Panc1 (cell line): ENCODE measurements around the gene MKRN2. TPM values are rescaled to one million over a fixed set of nuclear protein-coding genes. Genes with fewer than 3 reads are reported as not detected.

Source experiments
- ATAC-seq: fragments of 200-7000 bp; cut with Tn5 transposase; 2 replicates; pipeline ENCODE4 v1.9.1; 2020; ENCODE audit warnings: mild to moderate bottlenecking, moderate library complexity
- BruUV-seq: library from RNA; stranded (reverse); fragments of 400-500 nt; replicated peaks from 2 replicates; lab custom pipeline; 2021; lab: Mats Ljungman, UMichigan
- CTCF ChIA-PET: fragments of 300-600 bp; sonication (Branson Sonifier 250); formaldehyde crosslinking; loops from one replicate; lab custom pipeline; 2022; ENCODE audit warnings: antibody characterized with exemption; lab: Charles Lee
- POLR2A ChIA-PET: fragments of 300-600 bp; sonication (Branson Sonifier 250); formaldehyde crosslinking; loops from one replicate; lab custom pipeline; 2022; ENCODE audit warnings: antibody characterized with exemption; lab: Charles Lee
- DNase-seq: peaks from one replicate; pipeline ENCODE4 v3.0.0-alpha.2; 2010; ENCODE audit warnings: low read depth, low spot score
- H3K27ac ChIP-seq: 2 replicates; pipeline ENCODE4 v1.5.1; 2011; ENCODE audit warnings: mild to moderate bottlenecking, low read length, inconsistent platforms
- H3K27me3 ChIP-seq: fragments of 200-500 bp; sonication (Bioruptor generic); 2 replicates; pipeline ENCODE4 v1.6.0; 2014; ENCODE audit warnings: low read length, inconsistent platforms; ENCODE audit not compliant: control insufficient read depth, insufficient read depth
- H3K36me3 ChIP-seq: fragments of 200-500 bp; sonication (Bioruptor generic); 2 replicates; pipeline ENCODE4 v1.5.1; 2014; ENCODE audit warnings: inconsistent platforms, mild to moderate bottlenecking, low read length, moderate library complexity; ENCODE audit not compliant: control insufficient read depth, insufficient read depth
- H3K4me1 ChIP-seq: 2 replicates; pipeline ENCODE4 v1.5.1; 2011; ENCODE audit warnings: inconsistent platforms, mild to moderate bottlenecking, low read length, moderate library complexity; ENCODE audit not compliant: control insufficient read depth, insufficient read depth
- H3K4me3 ChIP-seq, 2 experiments: 2 replicates each; pipeline ENCODE4 v1.5.1; 2011 to 2012; ENCODE audit warnings: low read depth in 2 of 2, low read length in 2 of 2, mild to moderate bottlenecking in 2 of 2, inconsistent platforms in 1 of 2, moderate library complexity in 1 of 2
- H3K9me3 ChIP-seq: fragments of 200-500 bp; sonication (Bioruptor generic); 2 replicates; pipeline ENCODE4 v1.5.1; 2014; ENCODE audit warnings: low read depth, mild to moderate bottlenecking, inconsistent platforms, low read length, moderate library complexity; ENCODE audit not compliant: control insufficient read depth, insufficient read depth
- CTCF ChIP-seq: fragments of 450-650 bp; IDR thresholded peaks from 2 replicates; pipeline ENCODE4 v1.5.1; 2017; ENCODE audit warnings: mild to moderate bottlenecking
- POLR2AphosphoS5 ChIP-seq: IDR thresholded peaks from 2 replicates; pipeline ENCODE4 v1.6.1; 2012; ENCODE audit warnings: mild to moderate bottlenecking, low read depth, low read length, moderate library complexity
- REST ChIP-seq, 2 experiments: IDR thresholded peaks; 2 replicates each; pipeline ENCODE4 v1.6.1; 2011 to 2012; ENCODE audit warnings: low read depth in 2 of 2, control low read depth in 1 of 2, low read length in 1 of 2, mild to moderate bottlenecking in 1 of 2, moderate library complexity in 1 of 2; ENCODE audit not compliant: insufficient read depth in 1 of 2
- SIN3A ChIP-seq: IDR thresholded peaks from 2 replicates; pipeline ENCODE4 v1.6.1; 2012; ENCODE audit warnings: low read depth, mild to moderate bottlenecking, low read length, moderate library complexity, borderline replicate concordance; ENCODE audit not compliant: insufficient read depth
- TCF7L2 ChIP-seq: IDR thresholded peaks from 2 replicates; pipeline ENCODE4 v1.6.1; 2011; ENCODE audit warnings: mild to moderate bottlenecking, low read depth, low read length, inconsistent platforms
- in situ Hi-C: cut with HindIII; loops from 2 replicates; pipeline ENCODE4 v1.10.0; 2016; ENCODE audit warnings: low sequenced_read_pairs, low pct_unique_long_range_greater_than_20kb
- intact Hi-C: fragments of 100-400 bp; cut with micrococcal nuclease; formaldehyde crosslinking; loops from one replicate; pipeline ENCODE4 v1.10.0; 2022; ENCODE audit not compliant: unreplicated experiment
- total RNA-seq: library from RNA; stranded (reverse); gene quantifications from one replicate; pipeline ENCODE4 v1.2.1, GENCODE V29; 2021; ENCODE audit not compliant: unreplicated experiment

Gene MKRN2
- total RNA-seq, 1 experiment from 2014 or later: 19.4 TPM

GRCh38 chr3:12585181-12585580 is 28.3 kb downstream of the MKRN2 start:
- H3K36me3 ChIP-seq: peaks cover 8% of the 10 kb centered on the region

DNA sequence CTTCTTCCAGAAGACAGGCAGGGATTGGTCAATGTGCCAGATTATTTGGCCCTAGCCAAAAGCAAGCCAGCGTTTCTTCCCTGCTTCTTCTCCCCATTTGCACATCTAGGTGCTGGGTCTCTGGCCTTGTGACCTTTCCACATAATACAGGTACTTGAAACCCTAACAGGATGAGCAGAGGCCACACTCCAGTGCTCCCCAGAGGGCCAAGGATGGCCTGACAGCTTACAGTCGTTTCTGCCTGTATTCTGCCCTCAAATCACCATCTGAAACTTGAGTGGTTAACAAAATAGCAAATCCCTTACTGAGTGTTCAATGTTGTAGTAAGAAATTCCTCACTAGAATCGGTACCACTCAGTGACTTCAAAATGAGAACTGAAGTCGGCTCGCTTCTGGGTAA is 29.1 kb downstream of the MKRN2 start:
- ChIA-PET POLR2A (no interaction called here), CTCF (no interaction called here)
- no peak for TF ChIP-seq POLR2AphosphoS5
- no peak for TF ChIP-seq SIN3A
- no peak for TF ChIP-seq REST (IDR thresholded peaks at IDR 0.05; ENCODE audit: insufficient read depth in 1 of 2, low read depth in 2 of 2, low read length in 1 of 2)
- no peak for TF ChIP-seq CTCF
- no peak for TF ChIP-seq TCF7L2
- H3K36me3 ChIP-seq: peaks cover 9% of the 10 kb centered on the region
- no peaks in the 10 kb centered on the region for H3K27me3 ChIP-seq
- no peaks in the 10 kb centered on the region for H3K4me1 ChIP-seq
- no peak overlapping the region for H3K27ac ChIP-seq
- H3K4me3 ChIP-seq: no peak overlapping the region
- H3K9me3 ChIP-seq: no peaks in the 10 kb centered on the region
- intact Hi-C loops (no loop called here), in situ Hi-C loops (no loop called here)
- BruUV-seq: no TSS peak
- DNase-seq (no peak), ATAC-seq (no peak)

More at GRCh38 chr3:12585181-12585580, 28.3 kb downstream of the MKRN2 start:
- ATAC-seq: no peak
- BruUV-seq: no TSS peak
- ChIA-PET POLR2A (interaction anchor here (0.6 kb wide), 1 partner anchor 48 kb away, joined by 11 read pairs; no protein-coding TSS in a partner anchor), CTCF (no interaction called here)
- intact Hi-C loops: no loop called here
- DNase-seq: no peak
- H3K9me3 ChIP-seq: no peaks in the 10 kb centered on the region
- in situ Hi-C loops: no loop called here
- no peaks in the 10 kb centered on the region for H3K4me1 ChIP-seq
- no peak overlapping the region for H3K4me3 ChIP-seq
- no peaks in the 10 kb centered on the region for H3K27me3 ChIP-seq
- TF ChIP-seq TCF7L2 (no peak), CTCF (no peak), POLR2AphosphoS5 (no peak), SIN3A (no peak), REST (IDR thresholded peaks at IDR 0.05; ENCODE audit: insufficient read depth in 1 of 2, low read depth in 2 of 2, low read length in 1 of 2) (no peak)
- H3K27ac ChIP-seq: no peak overlapping the region
